K562 (cell line): ENCODE results near the gene ZNF837. TPM values are rescaled to one million over a fixed set of nuclear protein-coding genes. Genes with fewer than 3 reads are reported as not detected.
A peak's percentile ranks its signal among the peaks of the same experiment; 100 is the strongest.

Experiments
- ARID1B ChIP-seq: fragments of 450-650 bp; IDR thresholded peaks from 2 replicates; pipeline ENCODE4 v1.6.1; 2016; ENCODE audit warnings: antibody characterized with exemption, mild to moderate bottlenecking, inconsistent platforms
- ATF1 ChIP-seq, 2 experiments: fragments of 450-650 bp in 1 of 2; IDR thresholded peaks; 2 replicates each; pipeline ENCODE4 v1.6.1; 2016; ENCODE audit warnings: missing compliant biosample characterization in 1 of 2, missing genetic modification characterization in 1 of 2
- CREB3L1 ChIP-seq: fragments of 450-650 bp; IDR thresholded peaks from 2 replicates; pipeline ENCODE4 v1.6.1; 2014; ENCODE audit warnings: low read depth, mild to moderate bottlenecking, moderate library complexity, borderline replicate concordance
- ETV6 ChIP-seq, 3 experiments: fragments of 150-350 bp in 1 of 3; sonication (generic) in 1 of 3; formaldehyde crosslinking in 1 of 3; IDR thresholded peaks; 2 replicates each; pipeline versions ENCODE4 v1.6.1 to v1.8.0; 2014 to 2022; ENCODE audit warnings: borderline replicate concordance in 2 of 3, low read depth in 2 of 3, antibody characterized with exemption in 1 of 3, low read length in 1 of 3, mild to moderate bottlenecking in 1 of 3, missing genetic modification reagents in 1 of 3
- EWSR1 ChIP-seq: fragments of 450-650 bp; IDR thresholded peaks from 2 replicates; pipeline ENCODE4 v1.6.1; 2018; ENCODE audit warnings: borderline replicate concordance, mild to moderate bottlenecking, low read depth, moderate library complexity; ENCODE audit not compliant: partially characterized antibody
- FOXJ3 ChIP-seq: sonication (generic); formaldehyde crosslinking; IDR thresholded peaks from 2 replicates; pipeline ENCODE4 v1.4.0; 2020; ENCODE audit warnings: mild to moderate bottlenecking, missing genetic modification reagents
- HEY1 ChIP-seq: fragments of 250-450 bp; sonication (Bioruptor Pico); IDR thresholded peaks from 2 replicates; pipeline ENCODE4 v1.5.0; 2020; ENCODE audit warnings: mild to moderate bottlenecking, moderate library complexity, borderline replicate concordance
- MEIS2 ChIP-seq: fragments of 450-650 bp; IDR thresholded peaks from 2 replicates; pipeline ENCODE4 v1.6.1; 2014; ENCODE audit warnings: mild to moderate bottlenecking; ENCODE audit not compliant: partially characterized antibody
- PHF21A ChIP-seq: fragments of 450-650 bp; IDR thresholded peaks from 2 replicates; pipeline ENCODE4 v1.6.1; 2017; ENCODE audit warnings: low read depth, borderline replicate concordance
- POLR2A ChIP-seq: fragments of 450-650 bp; conservative IDR thresholded peaks from 2 replicates; pipeline ENCODE4 v1.6.1; 2016
- PREB ChIP-seq: sonication (generic); formaldehyde crosslinking; IDR thresholded peaks from 2 replicates; pipeline ENCODE4 v1.8.1; 2023; ENCODE audit warnings: mild to moderate bottlenecking, missing genetic modification reagents
- SP2 ChIP-seq: IDR thresholded peaks from 2 replicates; pipeline ENCODE4 v1.6.1; 2011; ENCODE audit warnings: mild to moderate bottlenecking, low read depth, low read length, moderate library complexity; ENCODE audit not compliant: poor library complexity, severe bottlenecking; ENCODE audit errors: extremely low read depth
- THAP12 ChIP-seq: fragments of 250-450 bp; sonication (Bioruptor Pico); IDR thresholded peaks from 2 replicates; pipeline ENCODE4 v1.9.0; 2021; ENCODE audit warnings: mild to moderate bottlenecking, inconsistent platforms
- XRCC5 ChIP-seq: fragments of 200-400 bp; formaldehyde crosslinking; IDR thresholded peaks from 2 replicates; pipeline ENCODE4 v1.6.1; 2017; ENCODE audit warnings: low read depth, mild to moderate bottlenecking, low read length
- YBX1 ChIP-seq: fragments of 450-650 bp; IDR thresholded peaks from 2 replicates; pipeline ENCODE4 v1.7.1; 2016; ENCODE audit warnings: mild to moderate bottlenecking
- ZNF253 ChIP-seq: fragments of 250-450 bp; sonication (Bioruptor Pico); conservative IDR thresholded peaks from 2 replicates; pipeline ENCODE4 v1.6.1; 2021; ENCODE audit warnings: mild to moderate bottlenecking
- ZNF511 ChIP-seq: sonication (generic); formaldehyde crosslinking; IDR thresholded peaks from 2 replicates; pipeline ENCODE4 v1.8.0; 2022; ENCODE audit warnings: mild to moderate bottlenecking, missing genetic modification reagents
- ZNF707 ChIP-seq: fragments of 250-450 bp; sonication (Bioruptor Pico); conservative IDR thresholded peaks from 2 replicates; pipeline ENCODE4 v1.8.0; 2022; ENCODE audit warnings: inconsistent platforms, mild to moderate bottlenecking, moderate library complexity
- ZZZ3 ChIP-seq: fragments of 450-650 bp; IDR thresholded peaks from 2 replicates; pipeline ENCODE4 v1.6.1; 2016; ENCODE audit warnings: antibody characterized with exemption, mild to moderate bottlenecking, moderate library complexity
- polyA plus RNA-seq, 8 experiments: library from polyadenylated mRNA; depleted of rRNA in 4 of 8; stranded (reverse) in 5 of 8; unstranded in 3 of 8; fragments of >200 nt; fragmentation: Nextera tagmentation in 2 of 8; fragmentation: Illumina TruSeq in 1 of 8; extraction: Ambion mirVana in 2 of 8; extraction: Trizol in 1 of 8; gene quantifications; 2 replicates each; pipeline versions ENCODE4 v1.2.1 to v1.2.3, GENCODE V29; 2011 to 2014; ENCODE audit warnings: inconsistent platforms in 1 of 8, missing spikeins in 1 of 8
- total RNA-seq, 7 experiments: library from RNA; depleted of rRNA in 6 of 7; stranded (reverse); fragments of >200 nt in 6 of 7; fragmentation: Illumina TruSeq in 2 of 7; extraction: Trizol in 2 of 7; gene quantifications; 2 replicates each; pipeline versions ENCODE4 v1.2.1 to v1.2.3, GENCODE V29; 2011 to 2021; ENCODE audit warnings: low replicate concordance in 1 of 7

Gene ZNF837
- total and polyA plus RNA-seq, 9 of the 15 experiments (the other 6 are each of a cell fraction or from before 2014, with no cell fraction given) = 0.11 to 2.1 (median 0.57) TPM; not detected in 4

- 0 out of 2 replicates have a peak, but pooled peaks have one; percentile 39 for TF ChIP-seq CREB3L1
- no peak for TF ChIP-seq ZNF253 (CRISPR knock-in tag)
- no peak for TF ChIP-seq EWSR1
- TF ChIP-seq ZNF707 (CRISPR knock-in tag) = no peak
- no peak for TF ChIP-seq PHF21A
- TF ChIP-seq ATF1 (CRISPR knock-in tag; IDR thresholded peaks at IDR 0.05) = peak; percentile 86
- TF ChIP-seq ATF1 (tag; IDR thresholded peaks at IDR 0.05) = peak; percentile 97
- TF ChIP-seq THAP12 = peak; percentile 45; the same call in 1 of the 2 replicates
- TF ChIP-seq FOXJ3 = no peak
- TF ChIP-seq ETV6 (IDR thresholded peaks at IDR 0.05; ENCODE audit: borderline replicate concordance in 1 of 2, low read depth in 2 of 2, low read length in 1 of 2) = no peak
- TF ChIP-seq ETV6 (CRISPR knock-in tag; IDR thresholded peaks at IDR 0.05; ENCODE audit: borderline replicate concordance) = no peak
- TF ChIP-seq PREB (CRISPR knock-in tag) = no peak
- TF ChIP-seq HEY1 (CRISPR knock-in tag) = no peak
- peak; percentile 61 for TF ChIP-seq MEIS2
- TF ChIP-seq SP2 = peak; percentile 59
- TF ChIP-seq POLR2A = peak; percentile 93
- TF ChIP-seq ZNF511 (CRISPR knock-in tag) = no peak
- TF ChIP-seq ARID1B = no peak
- no peak; the same call in 1 of the 2 replicates for TF ChIP-seq XRCC5
- TF ChIP-seq YBX1 = no peak
- TF ChIP-seq ZZZ3 = no peak
Observed at GRCh38 chr19:58400916-58401839, 20.3 kb upstream of the ZNF837 start (continued).
